ENCODE results near the gene POLR2J.
"Not testable (repeated sequence)": the region's sequence is repeated elsewhere in the genome, so short reads cannot be mapped to it uniquely, and the experiment has no call there.

GRCh38 chr7:102494026-102494425 lies 15.3 kb upstream of the POLR2J start:
- not testable (repeated sequence) for TF ChIP-seq CTCF, POLR2A (IDR thresholded peaks at IDR 0.05)
